GM12878 (cell line): ENCODE data around the gene GOLGA2. TPM values are rescaled to one million over a fixed set of nuclear protein-coding genes. Genes with fewer than 3 reads are reported as not detected.

Source experiments
- CHD1 ChIP-seq: IDR thresholded peaks from 2 replicates; pipeline ENCODE4 v1.6.1; 2012; ENCODE audit warnings: low read depth, low read length, improper control_type of control experiment
- IKZF1 ChIP-seq: fragments of 450-650 bp; conservative IDR thresholded peaks from 2 replicates; pipeline ENCODE4 v1.6.1; 2017; ENCODE audit warnings: antibody characterized with exemption, mild to moderate bottlenecking
- KDM1A ChIP-seq: fragments of 200-600 bp; sonication (generic); IDR thresholded peaks from 2 replicates; pipeline ENCODE4 v1.6.1; 2016; ENCODE audit warnings: borderline replicate concordance
- PRDM15 ChIP-seq: fragments of 450-650 bp; formaldehyde crosslinking; IDR thresholded peaks from 2 replicates; pipeline ENCODE4 v1.4.0; 2020; ENCODE audit warnings: mild to moderate bottlenecking, moderate library complexity
- STAT3 ChIP-seq: IDR thresholded peaks from 2 replicates; pipeline ENCODE4 v1.6.1; 2011; ENCODE audit warnings: low read depth, low read length, improper control_type of control experiment
- ZSCAN29 ChIP-seq: fragments of 450-650 bp; IDR thresholded peaks from 2 replicates; pipeline ENCODE4 v1.6.1; 2017; ENCODE audit warnings: mild to moderate bottlenecking, moderate library complexity
- polyA plus RNA-seq, 11 experiments: library from polyadenylated mRNA; depleted of rRNA in 4 of 11; unstranded in 6 of 11; stranded (reverse) in 5 of 11; fragments of >200 nt; fragmentation: Nextera tagmentation in 4 of 11; fragmentation: Illumina TruSeq in 1 of 11; extraction: Ambion mirVana in 4 of 11; extraction: Trizol in 1 of 11; gene quantifications; 1 replicate in 1 of 11; 2 replicates in 10 of 11; pipeline versions ENCODE4 v1.2.1 to v1.2.3, GENCODE V29; 2011 to 2016; ENCODE audit warnings: inconsistent platforms in 2 of 11, missing spikeins in 2 of 11, low read depth in 1 of 11
- total RNA-seq, 4 experiments: library from RNA; depleted of rRNA in 3 of 4; stranded (reverse); fragments of >200 nt in 3 of 4; fragmentation: Illumina TruSeq in 1 of 4; extraction: Trizol in 1 of 4; gene quantifications; 2 replicates each; pipeline versions ENCODE4 v1.2.1 to v1.2.3, GENCODE V29; 2013 to 2021
- TF ChIP-seq, protein P1 (sequence below): fragments of 150-350 bp; IDR thresholded peaks from 2 replicates; pipeline ENCODE4 v1.6.1; 2016; ENCODE audit warnings: low read depth, low read length

GOLGA2 gene
- total and polyA plus RNA-seq, 10 of the 15 experiments (the other 5 are each of a cell fraction or from before 2014, with no cell fraction given): 5.9 to 32.6 (median 19.7) TPM

DNA sequence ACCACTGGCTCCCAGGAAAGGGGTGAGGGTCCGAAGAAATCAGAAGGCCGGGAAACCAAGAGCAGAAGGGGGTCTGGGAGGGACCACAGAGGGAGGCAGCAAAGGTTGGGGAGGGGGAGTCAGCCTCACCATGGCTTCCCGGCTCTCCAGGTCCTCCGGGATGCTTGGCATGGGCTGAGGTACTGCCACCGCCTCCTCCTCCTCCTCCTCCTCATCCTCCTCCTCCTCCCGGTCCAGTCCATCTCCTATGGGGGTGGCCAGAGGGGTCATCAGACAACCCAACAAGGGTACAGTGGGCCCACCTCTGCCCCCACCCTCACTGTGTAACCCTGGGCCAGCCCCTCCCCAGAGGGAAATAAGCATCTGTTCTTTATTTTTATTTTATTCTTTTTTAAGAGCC lies 17.5 kb downstream of the GOLGA2 start (continued):
- TF ChIP-seq IKZF1 (no peak), ZSCAN29 (no peak), KDM1A (no peak), CHD1 (no peak), PRDM15 (no peak), STAT3 (no peak)
- TF ChIP-seq, protein P1, sequence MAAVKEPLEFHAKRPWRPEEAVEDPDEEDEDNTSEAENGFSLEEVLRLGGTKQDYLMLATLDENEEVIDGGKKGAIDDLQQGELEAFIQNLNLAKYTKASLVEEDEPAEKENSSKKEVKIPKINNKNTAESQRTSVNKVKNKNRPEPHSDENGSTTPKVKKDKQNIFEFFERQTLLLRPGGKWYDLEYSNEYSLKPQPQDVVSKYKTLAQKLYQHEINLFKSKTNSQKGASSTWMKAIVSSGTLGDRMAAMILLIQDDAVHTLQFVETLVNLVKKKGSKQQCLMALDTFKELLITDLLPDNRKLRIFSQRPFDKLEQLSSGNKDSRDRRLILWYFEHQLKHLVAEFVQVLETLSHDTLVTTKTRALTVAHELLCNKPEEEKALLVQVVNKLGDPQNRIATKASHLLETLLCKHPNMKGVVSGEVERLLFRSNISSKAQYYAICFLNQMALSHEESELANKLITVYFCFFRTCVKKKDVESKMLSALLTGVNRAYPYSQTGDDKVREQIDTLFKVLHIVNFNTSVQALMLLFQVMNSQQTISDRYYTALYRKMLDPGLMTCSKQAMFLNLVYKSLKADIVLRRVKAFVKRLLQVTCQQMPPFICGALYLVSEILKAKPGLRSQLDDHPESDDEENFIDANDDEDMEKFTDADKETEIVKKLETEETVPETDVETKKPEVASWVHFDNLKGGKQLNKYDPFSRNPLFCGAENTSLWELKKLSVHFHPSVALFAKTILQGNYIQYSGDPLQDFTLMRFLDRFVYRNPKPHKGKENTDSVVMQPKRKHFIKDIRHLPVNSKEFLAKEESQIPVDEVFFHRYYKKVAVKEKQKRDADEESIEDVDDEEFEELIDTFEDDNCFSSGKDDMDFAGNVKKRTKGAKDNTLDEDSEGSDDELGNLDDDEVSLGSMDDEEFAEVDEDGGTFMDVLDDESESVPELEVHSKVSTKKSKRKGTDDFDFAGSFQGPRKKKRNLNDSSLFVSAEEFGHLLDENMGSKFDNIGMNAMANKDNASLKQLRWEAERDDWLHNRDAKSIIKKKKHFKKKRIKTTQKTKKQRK: no peak
- TF ChIP-seq, all 136 proteins: peak for 0
